A549 (cell line): ENCODE measurements around the gene ERN1. TPM values are rescaled to one million over a fixed set of nuclear protein-coding genes. Genes with fewer than 3 reads are reported as not detected.

ENCODE experiments used
- ATAC-seq, 2 experiments: fragments of 200-7000 bp in 1 of 2; fragments of >200 bp in 1 of 2; cut with Nextera tagmentation in 1 of 2; cut with Tn5 transposase in 1 of 2; 3 replicates each; pipeline versions ENCODE4 v1.8.0 to v1.9.1; 2018 to 2020; ENCODE audit warnings: mild to moderate bottlenecking in 1 of 2, moderate library complexity in 1 of 2
- CTCF ChIA-PET: fragments of 300-600 bp; sonication (Branson Sonifier 250); formaldehyde crosslinking; extraction: SDS; loops from one replicate; lab custom pipeline; 2021; ENCODE audit warnings: antibody characterized with exemption, inconsistent platforms; lab: Yijun Ruan, JAX
- POLR2A ChIA-PET: fragments of 350-600 bp; formaldehyde crosslinking; extraction: SDS; loops from one replicate; lab custom pipeline; 2021; ENCODE audit warnings: antibody characterized with exemption, inconsistent platforms; lab: Yijun Ruan, JAX
- DNase-seq, 2 experiments: peaks; one replicate each; pipeline versions ENCODE4 v3.0.0 to v3.0.0-alpha.2; 2011 to 2016; ENCODE audit warnings: low read depth in 1 of 2, low spot score in 1 of 2
- FAIRE-seq: peaks from 2 replicates; lab custom pipeline; 2011; peaks lifted over from hg19 to GRCh38; lab: Jason Lieb, UNC
- H3K27ac ChIP-seq, 2 experiments: fragments of >200 bp; sonication (Bioruptor Twin); formaldehyde crosslinking; 3 replicates each; pipeline ENCODE4 v1.5.1; 2016 to 2017
- H3K4me1 ChIP-seq: fragments of >200 bp; sonication (Bioruptor Twin); formaldehyde crosslinking; 3 replicates; pipeline ENCODE4 v1.6.1; 2016
- H3K4me2 ChIP-seq: fragments of >200 bp; sonication (Bioruptor Twin); formaldehyde crosslinking; 3 replicates; pipeline ENCODE4 v1.6.1; 2016
- H3K4me3 ChIP-seq: fragments of >200 bp; sonication (Bioruptor Twin); formaldehyde crosslinking; 3 replicates; pipeline ENCODE4 v1.5.1; 2016
- H3K9me3 ChIP-seq: fragments of >200 bp; sonication (Bioruptor Twin); formaldehyde crosslinking; 3 replicates; pipeline ENCODE4 v1.6.1; 2016
- ATOH8 ChIP-seq: fragments of 250-450 bp; sonication (Bioruptor Pico); IDR thresholded peaks from 2 replicates; pipeline ENCODE4 v1.5.0; 2020; ENCODE audit warnings: low read depth, mild to moderate bottlenecking, moderate library complexity
- CHD4 ChIP-seq: fragments of 200-600 bp; sonication (generic); IDR thresholded peaks from 2 replicates; pipeline ENCODE4 v1.6.1; 2016; ENCODE audit warnings: antibody characterized with exemption, mild to moderate bottlenecking, borderline replicate concordance
- EHF ChIP-seq: fragments of 250-450 bp; sonication (Bioruptor Pico); IDR thresholded peaks from 2 replicates; pipeline ENCODE4 v1.5.0; 2020; ENCODE audit warnings: mild to moderate bottlenecking
- EHMT2 ChIP-seq: fragments of 200-600 bp; sonication (generic); IDR thresholded peaks from 2 replicates; pipeline ENCODE4 v1.6.1; 2016; ENCODE audit warnings: antibody characterized with exemption, low read depth, mild to moderate bottlenecking, moderate library complexity
- EP300 ChIP-seq, 2 experiments: fragments of >200 bp; sonication (Bioruptor Twin); formaldehyde crosslinking; IDR thresholded peaks; 2 replicates in 1 of 2; 3 replicates in 1 of 2; pipeline ENCODE4 v1.6.1; 2016 to 2017
- HDAC2 ChIP-seq: fragments of 200-600 bp; sonication (generic); IDR thresholded peaks from 2 replicates; pipeline ENCODE4 v1.6.1; 2016
- HEYL ChIP-seq: fragments of 250-450 bp; sonication (Bioruptor Pico); IDR thresholded peaks from 2 replicates; pipeline ENCODE4 v1.8.0; 2021; ENCODE audit warnings: mild to moderate bottlenecking, moderate library complexity
- HOXB5 ChIP-seq: fragments of 250-450 bp; sonication (Bioruptor Pico); IDR thresholded peaks from 2 replicates; pipeline ENCODE4 v1.5.0; 2020; ENCODE audit warnings: mild to moderate bottlenecking, moderate library complexity
- JUN ChIP-seq, 2 experiments: fragments of >200 bp; sonication (Bioruptor Twin); formaldehyde crosslinking; IDR thresholded peaks; 2 replicates in 1 of 2; 3 replicates in 1 of 2; pipeline ENCODE4 v1.6.1; 2016 to 2017
- JUNB ChIP-seq: fragments of >200 bp; sonication (Bioruptor Twin); formaldehyde crosslinking; IDR thresholded peaks from 2 replicates; pipeline ENCODE4 v1.6.1; 2016
- KDM1A ChIP-seq: fragments of 200-600 bp; sonication (generic); IDR thresholded peaks from 2 replicates; pipeline ENCODE4 v1.6.1; 2016; ENCODE audit warnings: low read depth, mild to moderate bottlenecking
- KDM5A ChIP-seq: fragments of 200-600 bp; sonication (generic); IDR thresholded peaks from 2 replicates; pipeline ENCODE4 v1.6.1; 2016; ENCODE audit warnings: antibody characterized with exemption, mild to moderate bottlenecking
- MAFK ChIP-seq: fragments of 450-650 bp; IDR thresholded peaks from 2 replicates; pipeline ENCODE4 v1.6.1; 2014; ENCODE audit not compliant: partially characterized antibody
- MAZ ChIP-seq: fragments of 150-350 bp; IDR thresholded peaks from 2 replicates; pipeline ENCODE4 v1.6.1; 2014; ENCODE audit warnings: antibody characterized with exemption, low read depth, low read length, borderline replicate concordance
- MYC ChIP-seq: IDR thresholded peaks from 2 replicates; pipeline ENCODE4 v1.6.1; 2012; ENCODE audit warnings: mild to moderate bottlenecking, inconsistent platforms, low read length, improper control_type of control experiment, borderline replicate concordance
- POLR2A ChIP-seq: IDR thresholded peaks from 2 replicates; pipeline ENCODE4 v1.6.1; 2012; ENCODE audit warnings: mild to moderate bottlenecking, low read length
- POLR2AphosphoS2 ChIP-seq: conservative IDR thresholded peaks from 2 replicates; pipeline ENCODE4 v1.6.1; 2012; ENCODE audit warnings: low read length, improper control_type of control experiment, inconsistent platforms
- RCOR1 ChIP-seq: fragments of 150-350 bp; IDR thresholded peaks from 2 replicates; pipeline ENCODE4 v1.6.1; 2014; ENCODE audit warnings: antibody characterized with exemption, low read length, low read depth
- RNF2 ChIP-seq: fragments of 200-600 bp; sonication (generic); IDR thresholded peaks from 2 replicates; pipeline ENCODE4 v1.6.1; 2016; ENCODE audit warnings: low read depth, mild to moderate bottlenecking, antibody characterized with exemption, moderate library complexity, borderline replicate concordance
- TFCP2L1 ChIP-seq: fragments of 250-450 bp; sonication (Bioruptor Pico); IDR thresholded peaks from 2 replicates; pipeline ENCODE4 v1.5.0; 2021; ENCODE audit warnings: mild to moderate bottlenecking
- ZC3H11A ChIP-seq: fragments of 450-650 bp; IDR thresholded peaks from 2 replicates; pipeline ENCODE4 v1.6.1; 2014; ENCODE audit warnings: antibody characterized with exemption, mild to moderate bottlenecking
- ZSCAN20 ChIP-seq: fragments of 250-450 bp; sonication (Bioruptor Pico); IDR thresholded peaks from 2 replicates; pipeline ENCODE4 v1.8.0; 2022; ENCODE audit warnings: mild to moderate bottlenecking, moderate library complexity
- WGBS: methylation state at CpG from one replicate; pipeline ENCODE4 v1.1.6; 2017; ENCODE audit errors: missing lambda C conversion rate; 5-methylcytosine and 5-hydroxymethylcytosine counted together
- polyA plus RNA-seq, 4 experiments: library from polyadenylated mRNA; depleted of rRNA in 3 of 4; stranded (reverse); fragments of >200 nt; fragmentation: RNase III in 1 of 4; extraction: RNeasy Plus Mini Kit Qiagen cat#74134 plus additional on column Dnase treatment in 1 of 4; gene quantifications; 2 replicates in 3 of 4; 3 replicates in 1 of 4; pipeline ENCODE4 v1.2.3, GENCODE V29; 2011 to 2017
- TF ChIP-seq, protein P1 (sequence below): fragments of >200 bp; sonication (Bioruptor Twin); formaldehyde crosslinking; IDR thresholded peaks from 2 replicates; pipeline ENCODE4 v1.6.1; 2016
- TF ChIP-seq, protein P2 (sequence below): fragments of 200-600 bp; sonication (generic); IDR thresholded peaks from 2 replicates; pipeline ENCODE4 v1.6.1; 2016; ENCODE audit warnings: antibody characterized with exemption, mild to moderate bottlenecking, moderate library complexity
- TF ChIP-seq, protein P3 (sequence below): fragments of >200 bp; sonication (Bioruptor Twin); formaldehyde crosslinking; IDR thresholded peaks from 3 replicates; pipeline ENCODE4 v1.5.1; 2016
- TF ChIP-seq, protein P4 (sequence below): IDR thresholded peaks from 2 replicates; pipeline ENCODE4 v1.6.1; 2012; ENCODE audit warnings: low read depth, borderline replicate concordance

ERN1 gene
- polyA plus RNA-seq, 2 of the 4 experiments (the other 2 are of a cell fraction): 4.1 to 19.8 TPM

DNA sequence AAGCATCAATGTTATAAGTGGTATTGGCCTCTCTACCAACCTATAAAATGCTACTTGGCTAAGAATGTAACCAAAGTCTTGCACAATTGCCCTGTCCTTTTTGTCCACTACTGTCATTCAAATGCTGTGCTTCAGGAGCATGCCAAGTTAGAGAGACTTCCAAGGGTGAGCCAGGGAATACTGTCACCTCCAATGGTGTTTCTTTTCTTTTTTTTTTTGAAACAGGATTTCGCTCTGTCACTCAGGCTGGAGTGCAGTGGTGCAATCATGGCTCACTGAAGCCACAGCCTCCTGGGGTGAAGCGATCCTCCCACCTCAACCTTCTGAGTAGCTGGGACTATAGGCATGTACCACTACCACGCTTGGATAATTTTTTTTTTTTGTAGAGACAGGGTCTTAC lies 43.7 kb upstream of the ERN1 start (continued):
- TF ChIP-seq KDM5A (no peak), JUNB (no peak), MAFK (no peak), KDM1A (no peak)
- TF ChIP-seq, protein P1, sequence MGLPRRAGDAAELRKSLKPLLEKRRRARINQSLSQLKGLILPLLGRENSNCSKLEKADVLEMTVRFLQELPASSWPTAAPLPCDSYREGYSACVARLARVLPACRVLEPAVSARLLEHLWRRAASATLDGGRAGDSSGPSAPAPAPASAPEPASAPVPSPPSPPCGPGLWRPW: no peak
- TF ChIP-seq, all 56 proteins: peak for 0

- DNase-seq (no peak), ATAC-seq (0 out of 6 replicates have a peak, but pooled peaks of 1 of the 2 experiments have one; percentile 36), FAIRE-seq (no peak)
- Histone ChIP-seq H3K4me2 (no peak overlapping the region), H3K4me1 (no peaks in the 10 kb centered on the region), H3K9me3 (no peaks in the 10 kb centered on the region), H3K4me3 (no peak overlapping the region), H3K27ac (no peak overlapping the region)
- TF ChIP-seq CHD4 (no peak), EHMT2 (no peak), EP300 (IDR thresholded peaks at IDR 0.05) (no peak), HDAC2 (no peak)
- ChIA-PET CTCF (interaction anchor here (0.6 to 2.8 kb wide), 3 partner anchors 13 to 267 kb away, joined by 3 to 8 read pairs (median 3); no protein-coding TSS in a partner anchor), POLR2A (no interaction called here)
- WGBS: 84% methylated on average over 3 of the region's 3 CpGs
These were observed 42.6 kb upstream of the ERN1 start for GRCh38 chr17:64172510-64172909.

DNA sequence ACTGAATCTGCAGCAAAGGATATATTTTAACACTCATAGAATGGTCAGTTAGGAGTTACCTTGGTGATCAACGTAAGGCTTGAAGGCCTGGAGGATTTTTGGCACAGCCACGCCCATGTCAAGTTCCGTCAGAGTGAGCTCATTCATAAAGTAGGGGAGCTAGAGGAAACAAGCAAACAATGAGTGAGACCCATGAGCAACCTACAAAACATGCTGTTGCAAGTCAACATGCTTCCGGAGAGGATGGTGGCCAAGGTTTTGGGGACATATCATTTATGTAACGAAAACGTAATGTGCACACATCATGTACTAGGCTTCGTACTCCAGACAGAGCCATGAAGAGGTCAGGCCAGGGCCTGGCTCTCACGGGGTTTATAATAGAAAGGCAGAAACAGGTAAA lies 41.1 kb upstream of the ERN1 start:
- WGBS: 87% methylated on average over 8 of the region's 8 CpGs
- POLR2A ChIA-PET: interaction anchor here (0.6 kb wide), 1 partner anchor 336 kb away, joined by 6 read pairs; the partner anchor contains the start of gene CEP95
- TF ChIP-seq ZC3H11A: no peak
- no peak for TF ChIP-seq TFCP2L1 (CRISPR knock-in tag)
- TF ChIP-seq, protein P2, sequence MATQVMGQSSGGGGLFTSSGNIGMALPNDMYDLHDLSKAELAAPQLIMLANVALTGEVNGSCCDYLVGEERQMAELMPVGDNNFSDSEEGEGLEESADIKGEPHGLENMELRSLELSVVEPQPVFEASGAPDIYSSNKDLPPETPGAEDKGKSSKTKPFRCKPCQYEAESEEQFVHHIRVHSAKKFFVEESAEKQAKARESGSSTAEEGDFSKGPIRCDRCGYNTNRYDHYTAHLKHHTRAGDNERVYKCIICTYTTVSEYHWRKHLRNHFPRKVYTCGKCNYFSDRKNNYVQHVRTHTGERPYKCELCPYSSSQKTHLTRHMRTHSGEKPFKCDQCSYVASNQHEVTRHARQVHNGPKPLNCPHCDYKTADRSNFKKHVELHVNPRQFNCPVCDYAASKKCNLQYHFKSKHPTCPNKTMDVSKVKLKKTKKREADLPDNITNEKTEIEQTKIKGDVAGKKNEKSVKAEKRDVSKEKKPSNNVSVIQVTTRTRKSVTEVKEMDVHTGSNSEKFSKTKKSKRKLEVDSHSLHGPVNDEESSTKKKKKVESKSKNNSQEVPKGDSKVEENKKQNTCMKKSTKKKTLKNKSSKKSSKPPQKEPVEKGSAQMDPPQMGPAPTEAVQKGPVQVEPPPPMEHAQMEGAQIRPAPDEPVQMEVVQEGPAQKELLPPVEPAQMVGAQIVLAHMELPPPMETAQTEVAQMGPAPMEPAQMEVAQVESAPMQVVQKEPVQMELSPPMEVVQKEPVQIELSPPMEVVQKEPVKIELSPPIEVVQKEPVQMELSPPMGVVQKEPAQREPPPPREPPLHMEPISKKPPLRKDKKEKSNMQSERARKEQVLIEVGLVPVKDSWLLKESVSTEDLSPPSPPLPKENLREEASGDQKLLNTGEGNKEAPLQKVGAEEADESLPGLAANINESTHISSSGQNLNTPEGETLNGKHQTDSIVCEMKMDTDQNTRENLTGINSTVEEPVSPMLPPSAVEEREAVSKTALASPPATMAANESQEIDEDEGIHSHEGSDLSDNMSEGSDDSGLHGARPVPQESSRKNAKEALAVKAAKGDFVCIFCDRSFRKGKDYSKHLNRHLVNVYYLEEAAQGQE: no peak
- no peak for TF ChIP-seq ATOH8 (CRISPR knock-in tag)
- no peak for TF ChIP-seq KDM1A
- TF ChIP-seq, all 56 proteins: peak for 0
- no peak overlapping the region for H3K4me3 ChIP-seq
- H3K4me1 ChIP-seq: no peaks in the 10 kb centered on the region
- no peak for FAIRE-seq
- no peak overlapping the region for H3K27ac ChIP-seq
- CTCF ChIA-PET: interaction anchor here (1.5 to 2.8 kb wide), 2 partner anchors 11 to 13 kb away, joined by 3 to 8 read pairs; no protein-coding TSS in a partner anchor
- ATAC-seq: no peak
- no peak overlapping the region for H3K4me2 ChIP-seq
- peak in 1 of 2 experiments; percentile 16 for DNase-seq
- H3K9me3 ChIP-seq: no peaks in the 10 kb centered on the region

- CTCF ChIA-PET: interaction anchor here (1.5 to 2.8 kb wide), 3 partner anchors 11 to 141 kb away, joined by 3 to 8 read pairs (median 4); no protein-coding TSS in a partner anchor
- ATAC-seq: no peak
- TF ChIP-seq ZSCAN20: no peak
- TF ChIP-seq, protein P3, sequence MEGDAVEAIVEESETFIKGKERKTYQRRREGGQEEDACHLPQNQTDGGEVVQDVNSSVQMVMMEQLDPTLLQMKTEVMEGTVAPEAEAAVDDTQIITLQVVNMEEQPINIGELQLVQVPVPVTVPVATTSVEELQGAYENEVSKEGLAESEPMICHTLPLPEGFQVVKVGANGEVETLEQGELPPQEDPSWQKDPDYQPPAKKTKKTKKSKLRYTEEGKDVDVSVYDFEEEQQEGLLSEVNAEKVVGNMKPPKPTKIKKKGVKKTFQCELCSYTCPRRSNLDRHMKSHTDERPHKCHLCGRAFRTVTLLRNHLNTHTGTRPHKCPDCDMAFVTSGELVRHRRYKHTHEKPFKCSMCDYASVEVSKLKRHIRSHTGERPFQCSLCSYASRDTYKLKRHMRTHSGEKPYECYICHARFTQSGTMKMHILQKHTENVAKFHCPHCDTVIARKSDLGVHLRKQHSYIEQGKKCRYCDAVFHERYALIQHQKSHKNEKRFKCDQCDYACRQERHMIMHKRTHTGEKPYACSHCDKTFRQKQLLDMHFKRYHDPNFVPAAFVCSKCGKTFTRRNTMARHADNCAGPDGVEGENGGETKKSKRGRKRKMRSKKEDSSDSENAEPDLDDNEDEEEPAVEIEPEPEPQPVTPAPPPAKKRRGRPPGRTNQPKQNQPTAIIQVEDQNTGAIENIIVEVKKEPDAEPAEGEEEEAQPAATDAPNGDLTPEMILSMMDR: no peak
- no peak for TF ChIP-seq JUN (IDR thresholded peaks at IDR 0.05)
- no peak for TF ChIP-seq POLR2AphosphoS2
- no peak for TF ChIP-seq MYC
- TF ChIP-seq POLR2A: no peak
- TF ChIP-seq EHMT2: no peak
- TF ChIP-seq HOXB5 (CRISPR knock-in tag): no peak
- no peak for TF ChIP-seq HEYL (CRISPR knock-in tag)
- no peak for TF ChIP-seq HDAC2
- TF ChIP-seq EHF: no peak
- no peak for TF ChIP-seq RNF2
- no peak for TF ChIP-seq MAZ
- TF ChIP-seq, protein P4, sequence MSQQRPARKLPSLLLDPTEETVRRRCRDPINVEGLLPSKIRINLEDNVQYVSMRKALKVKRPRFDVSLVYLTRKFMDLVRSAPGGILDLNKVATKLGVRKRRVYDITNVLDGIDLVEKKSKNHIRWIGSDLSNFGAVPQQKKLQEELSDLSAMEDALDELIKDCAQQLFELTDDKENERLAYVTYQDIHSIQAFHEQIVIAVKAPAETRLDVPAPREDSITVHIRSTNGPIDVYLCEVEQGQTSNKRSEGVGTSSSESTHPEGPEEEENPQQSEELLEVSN: no peak
- no peak for TF ChIP-seq RCOR1
These were observed 40.3 kb upstream of the ERN1 start for GRCh38 chr17:64170286-64170685.

More at GRCh38 chr17:64170286-64170685, 40.3 kb upstream of the ERN1 start:
- Histone ChIP-seq H3K4me3 (no peak overlapping the region), H3K9me3 (no peaks in the 10 kb centered on the region), H3K4me2 (no peak overlapping the region), H3K4me1 (no peaks in the 10 kb centered on the region), H3K27ac (no peak overlapping the region)
- FAIRE-seq (no peak), DNase-seq (no peak)
- 87% methylated on average over 4 of the region's 4 CpGs for WGBS
- POLR2A ChIA-PET: interaction anchor here (0.6 kb wide), 1 partner anchor 336 kb away, joined by 6 read pairs; the partner anchor contains the start of gene CEP95
